Left lobe of liver (tissue), 2 donors: ENCODE results near the gene INHBB. TPM values are rescaled to one million over a fixed set of nuclear protein-coding genes. Genes with fewer than 3 reads are reported as not detected.

Source experiments
- ATAC-seq: fragments of 200-7000 bp; cut with Tn5 transposase; one replicate; pipeline ENCODE4 v1.9.1; 2020; ENCODE audit warnings: mild to moderate bottlenecking, moderate library complexity
- DNase-seq: peaks from one replicate; pipeline ENCODE4 v3.0.0-alpha.2; 2020; ENCODE audit warnings: low spot score
- total RNA-seq: library from RNA; stranded (reverse); gene quantifications from one replicate; pipeline ENCODE4 v1.2.1, GENCODE V29; 2021
- donor health status: DM: no; HTN: no; CAD: no; lungs with moderate emphysema.
- donor health status: DM: no; HTN: yes; CAD: no.

Gene INHBB
- total RNA-seq, 1 donor from 2014 or later: 6.3 TPM

- no peak for ATAC-seq
- no peak for DNase-seq
These were observed 8.5 kb downstream of the INHBB start for GRCh38 chr2:120354467-120354866.

GRCh38 chr2:120354935-120355779 lies 9.2 kb downstream of the INHBB start:
- DNase-seq: no peak
- no peak for ATAC-seq

GRCh38 chr2:120355780-120356266 lies 9.9 kb downstream of the INHBB start:
- DNase-seq (no peak), ATAC-seq (no peak)

DNA sequence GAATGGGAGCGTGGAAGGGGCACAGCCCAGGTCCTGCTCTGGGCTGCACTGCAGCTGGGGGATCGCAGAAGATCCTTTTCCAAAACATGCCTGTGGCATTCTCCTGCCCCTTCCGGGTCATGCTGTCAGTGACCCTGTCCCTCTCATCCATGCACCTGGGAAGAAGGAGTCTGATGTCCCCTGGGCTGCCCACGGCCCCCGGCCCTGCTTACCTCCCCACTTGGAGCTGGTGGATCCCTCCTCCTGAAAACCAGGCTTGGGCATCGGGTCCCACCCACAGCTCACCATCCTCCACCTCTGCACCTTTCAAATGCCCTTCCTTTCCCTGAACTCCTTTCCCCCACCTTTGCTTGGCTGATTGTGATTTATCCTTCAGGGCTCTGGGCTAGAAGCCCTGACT lies 11.8 kb downstream of the INHBB start:
- DNase-seq: no peak

GRCh38 chr2:120358734-120359465 lies 13.0 kb downstream of the INHBB start:
- DNase-seq (no peak), ATAC-seq (no peak)

More for the DNA sequence above, 11.8 kb downstream of the INHBB start:
- no peak for ATAC-seq

GRCh38 chr2:120360307-120360855 lies 14.4 kb downstream of the INHBB start:
- ATAC-seq (no peak), DNase-seq (no peak)

DNA sequence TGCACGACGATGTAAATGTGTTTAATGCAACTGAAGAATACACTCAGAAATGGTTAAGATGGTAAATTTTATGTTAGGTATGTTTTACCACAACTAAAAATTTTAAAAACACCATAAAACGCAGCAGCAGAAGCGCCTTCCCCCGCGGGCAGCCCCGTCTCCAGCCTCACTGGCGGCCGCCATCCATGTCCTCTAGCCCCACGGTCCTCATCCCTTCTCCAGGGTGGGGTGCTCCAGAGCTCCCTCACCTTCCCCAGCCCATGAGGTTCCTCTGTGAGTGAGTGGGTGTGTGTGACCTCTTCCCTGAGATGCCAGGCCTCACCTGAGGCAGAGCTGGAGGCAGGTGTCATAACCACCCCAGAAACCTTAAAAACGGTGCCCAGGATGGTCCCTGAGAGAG lies 17.0 kb downstream of the INHBB start:
- no peak for DNase-seq
- ATAC-seq: no peak

DNA sequence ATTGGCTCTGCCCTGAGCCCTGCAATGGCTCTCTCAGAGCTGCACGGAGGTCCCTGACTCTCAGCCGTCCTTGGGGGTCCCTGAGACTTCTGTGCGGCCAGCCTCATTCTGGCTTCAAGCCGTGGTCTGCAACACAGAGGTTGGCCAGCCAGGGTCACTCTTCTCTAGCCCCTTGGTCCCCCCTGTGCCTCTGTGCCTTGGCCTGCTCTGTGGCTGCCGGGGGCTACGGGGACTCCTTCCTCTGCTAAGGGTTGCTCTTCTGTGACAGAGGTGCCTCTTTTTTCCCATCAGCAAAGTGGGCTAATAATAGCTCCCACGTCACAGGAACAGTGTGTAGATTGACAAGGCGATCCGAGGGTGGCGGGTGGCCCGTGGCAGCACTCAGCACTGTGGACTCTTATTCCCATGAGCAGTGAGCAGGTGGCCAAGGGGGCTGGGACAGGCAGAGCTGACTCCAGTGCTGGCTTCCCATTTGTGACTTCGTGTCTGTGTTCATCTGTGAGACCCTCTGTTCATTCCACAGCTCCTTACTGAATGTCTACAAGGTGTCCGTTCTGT lies 19.4 kb downstream of the INHBB start:
- no peak for DNase-seq
- ATAC-seq: no peak

DNA sequence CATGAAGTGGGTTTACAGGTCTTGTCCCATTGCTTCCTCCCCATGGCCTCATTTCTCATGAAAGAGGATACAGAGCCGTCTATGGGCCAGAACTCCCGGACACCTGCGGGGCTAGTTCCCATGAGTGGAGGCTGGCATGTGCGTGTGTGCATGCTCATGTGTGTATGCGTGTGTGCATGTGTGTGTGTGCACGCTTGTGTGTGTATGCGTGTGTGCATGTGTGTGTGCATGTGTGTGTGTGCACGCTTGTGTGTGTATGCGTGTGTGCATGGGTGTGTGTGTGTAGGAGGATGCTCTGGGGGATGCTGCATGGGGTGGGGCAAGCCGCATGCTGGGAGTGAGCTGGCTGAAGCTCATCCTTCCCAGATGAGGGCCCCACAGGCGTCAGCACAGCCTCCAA lies 20.8 kb downstream of the INHBB start:
- ATAC-seq (no peak), DNase-seq (no peak)

- DNase-seq (no peak), ATAC-seq (no peak)
These were observed 21.3 kb downstream of the INHBB start for GRCh38 chr2:120367221-120367620.

DNA sequence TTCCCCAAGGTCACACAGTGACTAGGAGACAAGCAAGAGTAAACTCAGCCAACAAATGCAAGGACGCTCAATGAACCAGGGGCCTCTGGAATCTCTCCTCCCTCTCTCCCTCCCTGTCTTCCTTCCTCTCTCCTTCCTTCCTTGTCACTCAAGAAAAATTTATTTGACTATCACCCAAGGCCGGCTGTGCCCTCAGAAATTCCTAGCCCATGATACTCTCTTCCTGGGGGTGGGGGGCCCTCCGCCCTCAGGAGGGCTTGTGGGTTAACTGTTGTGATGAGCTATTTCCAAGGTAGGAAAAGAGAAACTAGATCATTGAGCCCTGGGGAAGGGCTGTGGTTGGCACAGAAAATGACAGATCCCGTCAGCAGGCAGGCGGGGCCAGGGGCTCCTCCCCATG lies 21.7 kb downstream of the INHBB start:
- DNase-seq (no peak), ATAC-seq (no peak)

- no peak for DNase-seq
- ATAC-seq: no peak
These were observed 22.1 kb downstream of the INHBB start for GRCh38 chr2:120368086-120368485.

- ATAC-seq (no peak), DNase-seq (no peak)
These were observed 23.3 kb downstream of the INHBB start for GRCh38 chr2:120369250-120369649.

- DNase-seq (no peak), ATAC-seq (peak; percentile 61)
These were observed 26.2 kb downstream of the INHBB start for GRCh38 chr2:120371969-120372625.

DNA sequence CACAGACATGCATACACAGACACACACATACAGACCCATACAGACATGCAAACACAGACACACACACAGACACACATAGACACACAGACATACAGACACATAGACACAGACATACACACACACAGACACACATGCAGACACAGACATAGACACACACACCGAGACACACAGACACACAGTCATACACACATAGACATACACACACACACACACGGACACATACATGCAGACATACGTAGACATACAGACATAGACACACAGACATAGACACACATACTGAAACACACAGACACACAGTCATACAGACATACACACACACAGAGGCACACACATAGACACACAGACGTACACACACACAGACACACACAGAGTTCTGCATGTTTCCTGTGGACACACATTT lies 26.9 kb downstream of the INHBB start:
- DNase-seq (no peak), ATAC-seq (no peak)

DNA sequence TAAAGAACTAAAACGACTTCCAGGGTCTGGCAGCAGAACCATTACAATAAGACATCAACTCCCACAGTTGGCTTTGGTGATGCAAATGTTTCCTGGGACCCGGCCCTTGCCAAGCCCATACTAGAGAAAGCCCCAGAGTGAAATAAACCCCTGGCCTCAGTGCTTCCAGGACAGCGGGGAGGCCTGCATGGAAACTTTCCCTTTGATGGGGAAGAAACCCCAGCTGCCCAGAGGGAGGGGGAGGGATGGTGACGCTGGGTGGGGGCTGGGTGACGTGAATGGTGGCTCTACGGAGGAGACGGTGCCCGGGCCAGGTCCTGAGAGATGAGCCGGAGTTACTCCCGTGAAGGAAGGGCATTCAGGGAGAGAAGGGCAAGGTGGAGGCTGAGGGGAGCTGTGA lies 27.5 kb downstream of the INHBB start:
- no peak for ATAC-seq
- DNase-seq: no peak

DNA sequence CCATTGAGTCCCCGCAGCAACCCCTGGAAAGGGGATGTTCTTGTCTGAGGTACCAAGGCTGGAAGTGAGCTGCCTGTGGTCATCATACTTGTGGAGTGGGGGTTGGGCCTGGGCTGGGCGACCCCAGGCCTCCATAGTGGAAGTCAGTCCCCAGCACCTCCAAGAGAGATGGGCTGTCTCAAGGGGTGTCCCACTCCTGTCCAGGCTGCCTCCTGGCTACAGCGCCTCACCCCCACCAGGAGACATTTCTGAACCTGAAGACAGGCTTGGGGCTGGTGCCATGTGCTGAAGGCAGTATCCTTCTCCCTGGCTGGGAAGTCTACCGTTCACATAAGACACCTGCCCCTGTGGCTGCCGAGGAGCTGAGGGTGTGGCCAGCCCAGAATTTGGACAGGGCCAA lies 28.9 kb downstream of the INHBB start:
- ATAC-seq (no peak), DNase-seq (no peak)

DNA sequence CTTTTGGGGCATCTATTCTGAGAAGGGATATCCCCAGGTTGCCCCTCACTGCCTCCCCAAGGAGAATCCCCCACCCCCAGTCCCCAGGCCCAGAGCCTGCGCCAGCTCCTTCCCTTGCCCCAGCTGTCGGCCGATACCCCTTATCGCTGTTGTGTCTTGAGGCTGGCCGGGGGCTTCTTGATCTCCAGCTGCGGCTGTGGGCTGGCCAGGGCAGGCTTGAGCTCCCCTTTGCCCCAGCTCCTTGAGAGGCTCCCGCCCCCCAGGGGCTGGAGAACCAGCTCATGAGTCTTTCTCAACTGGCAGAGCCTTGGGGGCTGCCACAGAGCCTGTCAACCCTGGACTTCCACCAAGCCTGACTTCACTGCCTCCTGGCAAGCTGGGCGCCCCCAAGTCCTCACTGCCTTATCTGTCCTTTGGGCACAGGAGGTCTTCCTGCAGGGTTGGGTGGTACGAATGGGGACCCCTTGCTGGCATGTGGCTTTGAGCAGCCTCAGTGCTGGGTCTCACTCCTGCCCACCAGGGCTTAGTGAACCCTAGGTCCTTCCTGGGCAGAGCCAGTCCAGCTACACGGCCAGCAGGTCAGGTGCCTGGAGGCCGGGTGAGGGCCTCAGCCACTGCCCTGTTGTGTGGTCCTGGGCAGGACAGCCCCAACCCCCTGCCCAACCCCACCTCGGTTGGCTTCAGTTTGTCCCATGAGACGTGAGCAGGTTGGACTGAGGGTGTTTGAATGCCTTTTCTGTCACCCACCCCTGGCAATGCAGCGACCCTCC lies 29.5 kb downstream of the INHBB start:
- DNase-seq (no peak), ATAC-seq (no peak)

DNA sequence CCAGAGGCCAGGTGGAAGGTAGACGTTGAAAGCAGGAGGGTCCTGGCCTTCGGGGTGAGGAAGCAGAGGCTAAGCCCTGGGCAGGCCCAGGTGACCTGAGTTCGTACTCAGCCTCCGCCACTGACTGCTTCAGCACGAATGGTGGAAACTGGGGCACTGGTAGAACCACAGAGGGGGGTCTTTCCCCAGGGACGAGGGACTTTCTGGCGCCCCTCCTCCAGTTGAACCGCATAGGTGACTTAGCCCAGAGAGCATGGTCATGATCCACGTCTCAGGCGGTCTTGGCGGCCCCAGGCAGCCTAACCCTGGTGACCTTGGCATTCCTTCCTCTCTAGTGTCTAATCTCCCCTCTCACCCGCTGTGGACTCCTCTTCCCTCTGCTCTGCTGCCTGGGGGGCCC lies 30.2 kb downstream of the INHBB start:
- no peak for DNase-seq

More for the DNA sequence above, 30.2 kb downstream of the INHBB start:
- no peak for ATAC-seq
